ENCODE data around the gene OR6C75.
"Not testable (repeated sequence)": the region's sequence is repeated elsewhere in the genome, so short reads cannot be mapped to it uniquely, and the experiment has no call there.

Gene OR6C75

DNA sequence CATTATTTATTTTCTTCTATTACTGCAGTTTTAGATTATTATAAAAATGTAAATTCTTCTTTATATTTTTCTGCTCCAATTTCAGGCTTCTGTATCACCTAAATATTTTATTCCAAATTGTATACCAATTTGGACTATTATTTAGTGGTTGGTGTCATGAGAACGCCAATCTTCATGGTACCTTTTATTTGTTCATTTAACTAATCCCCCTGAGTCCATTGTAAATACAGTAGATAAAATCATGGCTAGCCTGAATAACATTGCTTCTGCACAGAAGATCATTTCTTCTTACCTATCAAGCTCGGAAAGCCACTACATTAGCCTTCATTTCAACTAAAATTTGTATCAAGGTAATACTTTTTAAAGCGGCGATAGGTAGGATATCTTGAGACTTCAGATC, at the start of gene OR6C75:
TSS of gene OR6C75 (plus strand) at position 301 of the 400 bp plus-strand sequence. CDS start 2,136 bp downstream, outside the sequence.
- TF ChIP-seq GATA1 (IDR thresholded peaks at IDR 0.05; ENCODE audit: low read depth, low read length) (no peak), POLR2A (IDR thresholded peaks at IDR 0.05; ENCODE audit: low read length) (no peak)
- no peak for DNase-seq

- DNase-seq: no peak
- no peak for TF ChIP-seq POLR2A (IDR thresholded peaks at IDR 0.05; ENCODE audit: low read length)
- TF ChIP-seq GATA1 (IDR thresholded peaks at IDR 0.05; ENCODE audit: low read depth, low read length): no peak
These were observed 48.7 kb upstream of the OR6C75 start, which contains the start of gene OR6C1 for GRCh38 chr12:55314043-55314442. TSS of gene OR6C1 (plus strand) at chr12:55314343. CDS start at chr12:55320600, 6,257 bp downstream.

DNA sequence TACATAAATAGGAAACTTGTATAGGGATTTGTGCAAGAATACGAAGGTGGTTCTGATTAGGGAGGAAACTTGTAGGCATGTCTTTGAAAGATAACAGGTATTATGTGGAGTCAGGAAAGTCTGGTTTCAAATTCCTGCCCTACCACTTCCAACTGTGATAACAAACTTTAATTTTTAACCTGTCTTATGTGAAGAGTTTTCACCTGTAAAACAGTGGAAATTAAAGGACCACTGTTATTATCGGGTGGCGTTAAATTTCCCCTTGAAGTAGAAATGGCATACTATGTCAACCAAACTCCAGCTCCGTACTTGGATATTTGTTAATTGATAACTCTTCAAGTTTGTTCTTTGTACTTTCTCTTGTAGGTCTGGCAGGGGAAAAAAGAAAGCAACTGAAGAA, 42.6 kb upstream of the OR6C75 start:
- no peak for TF ChIP-seq POLR2A (IDR thresholded peaks at IDR 0.05; ENCODE audit: low read length)
- no peak for TF ChIP-seq GATA1 (IDR thresholded peaks at IDR 0.05; ENCODE audit: low read depth, low read length)
- no peak for DNase-seq

- DNase-seq: not testable (repeated sequence)
These were observed 37.0 kb upstream of the OR6C75 start for GRCh38 chr12:55325801-55326200.

GRCh38 chr12:55330446-55330845, 32.3 kb upstream of the OR6C75 start, which contains the start of gene OR6C3:
TSS of gene OR6C3 (plus strand) at chr12:55330746. CDS start at chr12:55331701, 955 bp downstream.
- no peak for DNase-seq
- TF ChIP-seq GATA1 (IDR thresholded peaks at IDR 0.05; ENCODE audit: low read depth, low read length): no peak
- no peak for TF ChIP-seq POLR2A (IDR thresholded peaks at IDR 0.05; ENCODE audit: low read length)

DNA sequence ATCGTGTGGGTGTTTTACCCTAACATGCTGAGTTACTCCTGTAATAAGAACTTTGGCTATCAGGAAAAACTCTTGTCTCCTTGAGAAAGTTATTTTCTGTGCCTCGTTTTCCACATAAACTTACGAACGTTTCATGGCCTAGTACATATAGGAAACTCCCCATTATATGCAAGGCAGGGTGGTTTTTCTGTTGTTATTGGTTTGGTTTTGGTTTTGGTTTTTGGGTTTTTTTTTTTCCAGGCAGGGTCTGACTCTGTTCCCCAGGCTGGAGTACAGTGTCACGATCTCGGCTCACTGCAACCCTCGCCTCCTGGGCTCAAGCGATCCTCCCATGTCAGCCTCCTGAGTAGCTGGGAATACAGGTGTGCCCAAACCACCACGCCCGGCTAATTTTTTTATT, 26.8 kb upstream of the OR6C75 start:
- TF ChIP-seq POLR2A (IDR thresholded peaks at IDR 0.05; ENCODE audit: low read length) (no peak), GATA1 (IDR thresholded peaks at IDR 0.05; ENCODE audit: low read depth, low read length) (no peak)
- DNase-seq: no peak

DNA sequence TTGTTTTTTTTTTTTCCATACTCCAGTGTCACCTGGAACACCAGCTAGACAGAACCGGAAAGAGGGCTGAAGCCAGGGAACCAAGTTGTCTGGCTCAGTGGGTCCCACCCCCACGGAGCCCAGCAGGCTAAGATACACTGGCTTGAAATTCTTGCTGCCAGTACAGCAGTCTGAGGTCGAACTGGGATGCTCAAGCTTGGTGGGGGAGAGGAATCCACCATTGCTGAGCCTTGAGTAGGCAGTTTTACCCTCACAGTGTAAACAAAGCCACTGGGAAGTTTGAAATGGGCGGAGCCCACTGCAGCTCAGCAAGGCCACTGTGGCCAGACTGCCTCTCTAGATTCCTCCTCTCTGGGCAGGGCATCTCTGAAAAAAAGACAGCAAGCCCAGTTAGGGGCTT, 7.4 kb upstream of the OR6C75 start:
- not testable (repeated sequence) for DNase-seq

DNA sequence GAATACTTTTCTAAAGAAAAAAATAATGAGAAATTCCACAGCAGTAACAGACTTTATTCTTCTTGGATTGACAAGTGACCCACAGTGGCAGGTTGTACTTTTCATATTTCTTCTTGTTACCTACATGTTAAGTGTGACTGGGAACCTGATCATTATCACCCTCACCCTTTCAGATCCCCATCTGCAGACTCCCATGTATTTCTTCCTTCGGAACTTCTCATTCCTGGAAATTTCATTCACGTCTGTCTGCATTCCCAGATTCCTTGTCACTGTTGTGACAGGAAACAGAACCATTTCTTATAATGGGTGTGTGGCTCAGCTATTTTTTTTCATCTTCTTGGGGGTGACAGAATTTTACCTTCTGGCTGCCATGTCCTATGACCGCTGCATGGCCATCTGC, 2.3 kb downstream of the OR6C75 start:
- TF ChIP-seq GATA1 (IDR thresholded peaks at IDR 0.05; ENCODE audit: low read depth, low read length) (no peak), POLR2A (IDR thresholded peaks at IDR 0.05; ENCODE audit: low read length) (no peak)

GRCh38 chr12:55372521-55372920, 9.7 kb downstream of the OR6C75 start:
- no peak for TF ChIP-seq GATA1 (IDR thresholded peaks at IDR 0.05; ENCODE audit: low read depth, low read length)
- TF ChIP-seq POLR2A (IDR thresholded peaks at IDR 0.05; ENCODE audit: low read length): no peak
- DNase-seq: no peak

More for the DNA sequence above, 2.3 kb downstream of the OR6C75 start:
- DNase-seq: no peak

DNA sequence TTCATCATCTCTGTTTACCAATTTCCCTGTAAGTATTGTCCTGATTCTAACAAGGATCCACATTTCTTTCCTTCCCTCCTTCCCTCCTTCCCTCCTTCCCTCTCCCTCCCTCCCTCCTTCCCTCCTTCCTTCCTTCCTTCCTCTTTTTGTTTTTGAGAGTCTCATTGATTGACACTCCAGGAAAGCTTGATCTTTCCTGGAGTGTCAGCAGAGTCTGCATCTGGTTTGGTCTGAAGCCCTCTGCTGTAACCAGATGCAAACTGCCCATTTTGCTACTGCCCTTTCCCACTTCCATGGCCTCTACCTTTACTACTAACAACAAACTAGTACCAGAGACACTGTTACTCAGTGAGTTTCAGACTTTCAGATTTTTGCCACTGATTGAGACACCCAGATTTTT, 23.1 kb downstream of the OR6C75 start:
- DNase-seq: no peak
- TF ChIP-seq POLR2A (IDR thresholded peaks at IDR 0.05; ENCODE audit: low read length): no peak
- no peak for TF ChIP-seq GATA1 (IDR thresholded peaks at IDR 0.05; ENCODE audit: low read depth, low read length)

- TF ChIP-seq POLR2A (IDR thresholded peaks at IDR 0.05; ENCODE audit: low read length): no peak
- no peak for TF ChIP-seq GATA1 (IDR thresholded peaks at IDR 0.05; ENCODE audit: low read depth, low read length)
- DNase-seq: no peak
These were observed 29.4 kb downstream of the OR6C75 start for GRCh38 chr12:55392032-55392795.

GRCh38 chr12:55396326-55396725, 33.6 kb downstream of the OR6C75 start:
- DNase-seq: no peak
- no peak for TF ChIP-seq POLR2A (IDR thresholded peaks at IDR 0.05; ENCODE audit: low read length)
- TF ChIP-seq GATA1 (IDR thresholded peaks at IDR 0.05; ENCODE audit: low read depth, low read length): no peak

- no peak for DNase-seq
- no peak for TF ChIP-seq GATA1 (IDR thresholded peaks at IDR 0.05; ENCODE audit: low read depth, low read length)
- no peak for TF ChIP-seq POLR2A (IDR thresholded peaks at IDR 0.05; ENCODE audit: low read length)
These were observed 37.5 kb downstream of the OR6C75 start, which contains the start of gene OR6C65 for GRCh38 chr12:55400229-55400628. TSS of gene OR6C65 (plus strand) at chr12:55400529. CDS start at chr12:55400529, 0 bp downstream.

DNA sequence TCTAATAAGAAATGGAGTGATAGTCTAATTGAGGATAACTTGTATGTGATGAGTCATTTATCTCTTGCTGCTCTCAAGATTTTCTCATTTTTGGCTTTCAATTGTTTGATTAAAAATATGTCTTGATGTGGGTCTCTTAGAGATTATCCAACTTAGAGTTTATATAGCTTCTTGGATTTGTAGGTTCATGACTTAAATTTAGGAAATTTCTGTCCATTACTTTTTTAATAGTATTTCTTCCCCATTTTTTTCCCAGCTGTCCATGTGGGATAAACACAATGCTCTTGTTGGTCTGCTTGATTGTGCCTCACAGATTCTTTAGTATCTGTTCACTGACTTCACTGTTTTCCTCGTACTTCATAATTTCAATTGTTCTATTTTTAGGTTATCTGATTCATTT, 45.1 kb downstream of the OR6C75 start:
- no peak for TF ChIP-seq GATA1 (IDR thresholded peaks at IDR 0.05; ENCODE audit: low read depth, low read length)
- no peak for TF ChIP-seq POLR2A (IDR thresholded peaks at IDR 0.05; ENCODE audit: low read length)

GRCh38 chr12:55409133-55409532, 46.4 kb downstream of the OR6C75 start:
- DNase-seq: not testable (repeated sequence)

More for the DNA sequence above, 45.1 kb downstream of the OR6C75 start:
- no peak for DNase-seq

- DNase-seq: not testable (repeated sequence)
These were observed 49.4 kb downstream of the OR6C75 start for GRCh38 chr12:55412138-55412537.

GRCh38 chr12:55413498-55414388, 51.0 kb downstream of the OR6C75 start:
- DNase-seq: not testable (repeated sequence)

- DNase-seq: not testable (repeated sequence)
These were observed 51.6 kb downstream of the OR6C75 start for GRCh38 chr12:55414396-55414823.

GRCh38 chr12:55414889-55415288, 52.1 kb downstream of the OR6C75 start:
- DNase-seq: not testable (repeated sequence)

All from erythroblast (primary cell).